ENCODE results near the gene MIB2.

MIB2 gene

GRCh38 chr1:1609822-1610485, 5.3 kb upstream of the MIB2 start:
- Histone ChIP-seq H3K27me3 (replicated peaks in 2 of 5; ENCODE audit: control insufficient read depth in 4 of 5, insufficient read depth in 5 of 5, low read length in 4 of 5) (no peaks in the 10 kb centered on the region), H3K9me3 (ENCODE audit: control extremely low read depth in 1 of 5, control insufficient read depth in 4 of 5, insufficient read depth in 2 of 5, low read depth in 1 of 5, low read length in 4 of 5) (no peaks in the 10 kb centered on the region), H3K4me3 (ENCODE audit: control insufficient read depth in 1 of 7, extremely low read depth in 1 of 7, insufficient read depth in 4 of 7, low read depth in 2 of 7, low read length in 6 of 7) (no peak overlapping the region), H3K4me1 (ENCODE audit: control extremely low read depth in 1 of 4, control insufficient read depth in 4 of 4, insufficient read depth in 4 of 4, low read length in 3 of 4) (peaks cover 5 to 42% (median 33%) of the 10 kb centered on the region in 4 experiments), H3K36me3 (ENCODE audit: control insufficient read depth in 4 of 4, insufficient read depth in 4 of 4, low read length in 3 of 4) (no peaks in the 10 kb centered on the region), H3K27ac (ENCODE audit: insufficient read depth in 1 of 2, low read depth in 1 of 2, low read length in 2 of 2, poor library complexity in 1 of 2, severe bottlenecking in 2 of 2) (no peak overlapping the region)
- WGBS (ENCODE audit: insufficient coverage) = 82% methylated on average over 11 of the region's 12 CpGs
- DNase-seq = no peak
- CTCF ChIA-PET = interaction anchor here (1.1 kb wide), 1 partner anchor 56 kb away, joined by 4 read pairs; no protein-coding TSS in a partner anchor
- POLR2A ChIA-PET = no interaction called here

- 100% methylated on average over 6 of the region's 9 CpGs for WGBS (ENCODE audit: insufficient coverage)
- Histone ChIP-seq H3K4me1 (ENCODE audit: control extremely low read depth in 1 of 4, control insufficient read depth in 4 of 4, insufficient read depth in 4 of 4, low read length in 3 of 4) (peaks cover 5 to 43% (median 33%) of the 10 kb centered on the region in 4 experiments), H3K27ac (ENCODE audit: insufficient read depth in 1 of 2, low read depth in 1 of 2, low read length in 2 of 2, poor library complexity in 1 of 2, severe bottlenecking in 2 of 2) (no peak overlapping the region), H3K4me3 (ENCODE audit: control insufficient read depth in 1 of 7, extremely low read depth in 1 of 7, insufficient read depth in 4 of 7, low read depth in 2 of 7, low read length in 6 of 7) (no peak overlapping the region), H3K36me3 (ENCODE audit: control insufficient read depth in 4 of 4, insufficient read depth in 4 of 4, low read length in 3 of 4) (no peaks in the 10 kb centered on the region), H3K9me3 (ENCODE audit: control extremely low read depth in 1 of 5, control insufficient read depth in 4 of 5, insufficient read depth in 2 of 5, low read depth in 1 of 5, low read length in 4 of 5) (no peaks in the 10 kb centered on the region), H3K27me3 (replicated peaks in 2 of 5; ENCODE audit: control insufficient read depth in 4 of 5, insufficient read depth in 5 of 5, low read length in 4 of 5) (no peaks in the 10 kb centered on the region)
- no peak for DNase-seq
- ChIA-PET POLR2A (interaction anchor here (0.6 kb wide), 1 partner anchor 7 kb away, joined by 5 read pairs; no protein-coding TSS in a partner anchor), CTCF (no interaction called here)
These were observed 4.5 kb upstream of the MIB2 start for GRCh38 chr1:1610796-1611195.

GRCh38 chr1:1612104-1612400, 3.2 kb upstream of the MIB2 start:
- no peaks in the 10 kb centered on the region for H3K9me3 ChIP-seq (ENCODE audit: control extremely low read depth in 1 of 5, control insufficient read depth in 4 of 5, insufficient read depth in 2 of 5, low read depth in 1 of 5, low read length in 4 of 5)
- 100% methylated on average over 1 of the region's 3 CpGs for WGBS (ENCODE audit: insufficient coverage)
- peaks cover 5 to 46% (median 37%) of the 10 kb centered on the region in 4 experiments for H3K4me1 ChIP-seq (ENCODE audit: control extremely low read depth in 1 of 4, control insufficient read depth in 4 of 4, insufficient read depth in 4 of 4, low read length in 3 of 4)
- DNase-seq = no peak
- POLR2A ChIA-PET = no interaction called here
- no peaks in the 10 kb centered on the region for H3K36me3 ChIP-seq (ENCODE audit: control insufficient read depth in 4 of 4, insufficient read depth in 4 of 4, low read length in 3 of 4)
- no peaks in the 10 kb centered on the region for H3K27me3 ChIP-seq (replicated peaks in 2 of 5; ENCODE audit: control insufficient read depth in 4 of 5, insufficient read depth in 5 of 5, low read length in 4 of 5)
- CTCF ChIA-PET = interaction anchor here (0.6 to 1.2 kb wide), 3 partner anchors 15 to 56 kb away, joined by 3 to 4 read pairs (median 3); no protein-coding TSS in a partner anchor
- H3K4me3 ChIP-seq (ENCODE audit: control insufficient read depth in 1 of 7, extremely low read depth in 1 of 7, insufficient read depth in 4 of 7, low read depth in 2 of 7, low read length in 6 of 7) = no peak overlapping the region
- H3K27ac ChIP-seq (ENCODE audit: insufficient read depth in 1 of 2, low read depth in 1 of 2, low read length in 2 of 2, poor library complexity in 1 of 2, severe bottlenecking in 2 of 2) = no peak overlapping the region

- CTCF ChIA-PET = interaction anchor here (0.5 to 1.8 kb wide), 6 partner anchors 11 to 41 kb away, joined by 3 to 5 read pairs (median 4); no protein-coding TSS in a partner anchor
- H3K4me1 ChIP-seq (ENCODE audit: control extremely low read depth in 1 of 4, control insufficient read depth in 4 of 4, insufficient read depth in 4 of 4, low read length in 3 of 4) = peaks cover 5 to 44% (median 31%) of the 10 kb centered on the region in 4 experiments
- H3K27ac ChIP-seq (ENCODE audit: insufficient read depth in 1 of 2, low read depth in 1 of 2, low read length in 2 of 2, poor library complexity in 1 of 2, severe bottlenecking in 2 of 2) = peak overlapping the region in 1 of 2 experiments; percentile 97
- H3K27me3 ChIP-seq (replicated peaks in 2 of 5; ENCODE audit: control insufficient read depth in 4 of 5, insufficient read depth in 5 of 5, low read length in 4 of 5) = no peaks in the 10 kb centered on the region
- peak overlapping the region in 4 of 7 experiments; percentile 82 to 92 (median 89) for H3K4me3 ChIP-seq (ENCODE audit: control insufficient read depth in 1 of 7, extremely low read depth in 1 of 7, insufficient read depth in 4 of 7, low read depth in 2 of 7, low read length in 6 of 7)
- no peaks in the 10 kb centered on the region for H3K9me3 ChIP-seq (ENCODE audit: control extremely low read depth in 1 of 5, control insufficient read depth in 4 of 5, insufficient read depth in 2 of 5, low read depth in 1 of 5, low read length in 4 of 5)
- DNase-seq = no peak
- H3K36me3 ChIP-seq (ENCODE audit: control insufficient read depth in 4 of 4, insufficient read depth in 4 of 4, low read length in 3 of 4) = peaks cover 0 to 11% (median 8%) of the 10 kb centered on the region in 4 experiments
- 59% methylated on average over 8 of the region's 11 CpGs for WGBS (ENCODE audit: insufficient coverage)
- POLR2A ChIA-PET = interaction anchor here (1.9 to 3.1 kb wide), 2 partner anchors 10 to 16 kb away, joined by 7 to 20 read pairs; no protein-coding TSS in a partner anchor
These were observed 1.7 kb upstream of the MIB2 start for GRCh38 chr1:1613509-1614082.

GRCh38 chr1:1614204-1614953, 921 bp upstream of the MIB2 start:
- H3K27ac ChIP-seq (ENCODE audit: insufficient read depth in 1 of 2, low read depth in 1 of 2, low read length in 2 of 2, poor library complexity in 1 of 2, severe bottlenecking in 2 of 2) = peak overlapping the region; percentile 15 to 97
- peak overlapping the region; percentile 82 to 98 (median 92) for H3K4me3 ChIP-seq (ENCODE audit: control insufficient read depth in 1 of 7, extremely low read depth in 1 of 7, insufficient read depth in 4 of 7, low read depth in 2 of 7, low read length in 6 of 7)
- POLR2A ChIA-PET = interaction anchor here (0.5 to 3.1 kb wide), 3 partner anchors 11 to 191 kb away, joined by 3 to 20 read pairs (median 7); no protein-coding TSS in a partner anchor
- peak; percentile 41 to 88 (median 78) for DNase-seq
- 15% methylated on average over 25 of the region's 30 CpGs for WGBS (ENCODE audit: insufficient coverage)
- no peaks in the 10 kb centered on the region for H3K9me3 ChIP-seq (ENCODE audit: control extremely low read depth in 1 of 5, control insufficient read depth in 4 of 5, insufficient read depth in 2 of 5, low read depth in 1 of 5, low read length in 4 of 5)
- H3K4me1 ChIP-seq (ENCODE audit: control extremely low read depth in 1 of 4, control insufficient read depth in 4 of 4, insufficient read depth in 4 of 4, low read length in 3 of 4) = peaks cover 5 to 44% (median 31%) of the 10 kb centered on the region in 4 experiments
- CTCF ChIA-PET = interaction anchor here (0.5 to 1.8 kb wide), 6 partner anchors 12 to 40 kb away, joined by 3 to 5 read pairs (median 4); no protein-coding TSS in a partner anchor
- H3K27me3 ChIP-seq (replicated peaks in 2 of 5; ENCODE audit: control insufficient read depth in 4 of 5, insufficient read depth in 5 of 5, low read length in 4 of 5) = no peaks in the 10 kb centered on the region
- H3K36me3 ChIP-seq (ENCODE audit: control insufficient read depth in 4 of 4, insufficient read depth in 4 of 4, low read length in 3 of 4) = peaks cover 0 to 11% (median 8%) of the 10 kb centered on the region in 4 experiments

GRCh38 chr1:1614954-1615255, 395 bp upstream of the MIB2 start:
- CTCF ChIA-PET = interaction anchor here (1.4 to 1.8 kb wide), 2 partner anchors 18 to 41 kb away, joined by 4 to 5 read pairs; no protein-coding TSS in a partner anchor
- H3K4me1 ChIP-seq (ENCODE audit: control extremely low read depth in 1 of 4, control insufficient read depth in 4 of 4, insufficient read depth in 4 of 4, low read length in 3 of 4) = peaks cover 5 to 44% (median 31%) of the 10 kb centered on the region in 4 experiments
- WGBS (ENCODE audit: insufficient coverage) = 0% methylated on average over 21 of the region's 23 CpGs
- DNase-seq = no peak
- peak overlapping the region; percentile 15 to 97 for H3K27ac ChIP-seq (ENCODE audit: insufficient read depth in 1 of 2, low read depth in 1 of 2, low read length in 2 of 2, poor library complexity in 1 of 2, severe bottlenecking in 2 of 2)
- peak overlapping the region; percentile 82 to 98 (median 92) for H3K4me3 ChIP-seq (ENCODE audit: control insufficient read depth in 1 of 7, extremely low read depth in 1 of 7, insufficient read depth in 4 of 7, low read depth in 2 of 7, low read length in 6 of 7)
- POLR2A ChIA-PET = interaction anchor here (0.5 to 3.1 kb wide), 3 partner anchors 12 to 191 kb away, joined by 3 to 20 read pairs (median 7); no protein-coding TSS in a partner anchor
- H3K9me3 ChIP-seq (ENCODE audit: control extremely low read depth in 1 of 5, control insufficient read depth in 4 of 5, insufficient read depth in 2 of 5, low read depth in 1 of 5, low read length in 4 of 5) = no peaks in the 10 kb centered on the region
- no peaks in the 10 kb centered on the region for H3K27me3 ChIP-seq (replicated peaks in 2 of 5; ENCODE audit: control insufficient read depth in 4 of 5, insufficient read depth in 5 of 5, low read length in 4 of 5)
- peaks cover 0 to 11% (median 8%) of the 10 kb centered on the region in 4 experiments for H3K36me3 ChIP-seq (ENCODE audit: control insufficient read depth in 4 of 4, insufficient read depth in 4 of 4, low read length in 3 of 4)
